RWPE2 (cell line): ENCODE data around the gene GHRL.
A peak's percentile ranks its signal among the peaks of the same experiment; 100 is the strongest.

Source experiments
- ATAC-seq: fragments of 200-7000 bp; cut with Tn5 transposase; 3 replicates; pipeline ENCODE4 v1.9.1; 2021; ENCODE audit warnings: low read depth
- DNase-seq: peaks from one replicate; pipeline ENCODE4 v3.0.0-alpha.2; 2020; ENCODE audit warnings: low spot score
- H3K27ac ChIP-seq: fragments of 450-650 bp; 2 replicates; pipeline ENCODE4 v1.5.1; 2017; ENCODE audit warnings: mild to moderate bottlenecking; ENCODE audit not compliant: poor library complexity, severe bottlenecking
- H3K27me3 ChIP-seq: fragments of 250-450 bp; sonication (Bioruptor Pico); 2 replicates; pipeline ENCODE4 v1.5.1; 2021; ENCODE audit warnings: mild to moderate bottlenecking, moderate library complexity; ENCODE audit not compliant: insufficient read depth, poor library complexity, severe bottlenecking
- H3K36me3 ChIP-seq: fragments of 250-450 bp; sonication (Bioruptor Pico); 2 replicates; pipeline ENCODE4 v1.5.1; 2020; ENCODE audit warnings: low read depth, mild to moderate bottlenecking, moderate library complexity
- H3K4me1 ChIP-seq: fragments of 250-450 bp; sonication (Bioruptor Pico); 2 replicates; pipeline ENCODE4 v1.5.1; 2021; ENCODE audit warnings: mild to moderate bottlenecking, moderate library complexity; ENCODE audit not compliant: insufficient read depth, poor library complexity, severe bottlenecking
- H3K4me3 ChIP-seq: fragments of 250-450 bp; sonication (Bioruptor Pico); 2 replicates; pipeline ENCODE4 v1.5.1; 2021; ENCODE audit warnings: mild to moderate bottlenecking, moderate library complexity; ENCODE audit not compliant: severe bottlenecking
- H3K9me3 ChIP-seq: fragments of 250-450 bp; sonication (Bioruptor Pico); 2 replicates; pipeline ENCODE4 v1.5.1; 2021; ENCODE audit warnings: mild to moderate bottlenecking, moderate library complexity; ENCODE audit not compliant: severe bottlenecking
- CTCF ChIP-seq: fragments of 450-650 bp; IDR thresholded peaks from one replicate; pipeline ENCODE4 v1.5.1; 2017; ENCODE audit warnings: mild to moderate bottlenecking, moderate library complexity; ENCODE audit not compliant: poor library complexity, severe bottlenecking

The GHRL gene

GRCh38 chr3:10280177-10280529, 12.6 kb downstream of the GHRL start:
- TF ChIP-seq CTCF = peak; percentile 7
- Histone ChIP-seq H3K36me3 (peaks cover 57% of the 10 kb centered on the region), H3K27ac (no peak overlapping the region), H3K9me3 (no peaks in the 10 kb centered on the region), H3K4me3 (no peak overlapping the region), H3K4me1 (no peaks in the 10 kb centered on the region), H3K27me3 (no peaks in the 10 kb centered on the region)
- DNase-seq (no peak), ATAC-seq (no peak)

GRCh38 chr3:10279384-10280176, 13.2 kb downstream of the GHRL start:
- Histone ChIP-seq H3K27ac (no peak overlapping the region), H3K4me1 (no peaks in the 10 kb centered on the region), H3K4me3 (no peak overlapping the region), H3K9me3 (no peaks in the 10 kb centered on the region), H3K36me3 (peaks cover 63% of the 10 kb centered on the region), H3K27me3 (no peaks in the 10 kb centered on the region)
- no peak for TF ChIP-seq CTCF
- ATAC-seq = no peak
- DNase-seq = no peak

GRCh38 chr3:10278501-10278900, 14.2 kb downstream of the GHRL start:
- no peak for ATAC-seq
- H3K9me3 ChIP-seq = no peaks in the 10 kb centered on the region
- H3K27ac ChIP-seq = no peak overlapping the region
- H3K27me3 ChIP-seq = no peaks in the 10 kb centered on the region
- no peaks in the 10 kb centered on the region for H3K4me1 ChIP-seq
- peaks cover 69% of the 10 kb centered on the region for H3K36me3 ChIP-seq
- H3K4me3 ChIP-seq = no peak overlapping the region
- TF ChIP-seq CTCF = no peak
- DNase-seq = no peak

GRCh38 chr3:10277115-10277625, 15.6 kb downstream of the GHRL start:
- Histone ChIP-seq H3K36me3 (peaks cover 63% of the 10 kb centered on the region), H3K4me3 (no peak overlapping the region), H3K4me1 (no peaks in the 10 kb centered on the region), H3K9me3 (no peaks in the 10 kb centered on the region), H3K27ac (no peak overlapping the region), H3K27me3 (no peaks in the 10 kb centered on the region)
- no peak for ATAC-seq
- no peak for TF ChIP-seq CTCF
- DNase-seq = no peak

- H3K27ac ChIP-seq = no peak overlapping the region
- H3K27me3 ChIP-seq = no peaks in the 10 kb centered on the region
- no peak for ATAC-seq
- DNase-seq = no peak
- H3K4me1 ChIP-seq = no peaks in the 10 kb centered on the region
- TF ChIP-seq CTCF = no peak
- H3K4me3 ChIP-seq = no peak overlapping the region
- H3K36me3 ChIP-seq = peaks cover 70% of the 10 kb centered on the region
- H3K9me3 ChIP-seq = no peaks in the 10 kb centered on the region
These were observed 18.1 kb downstream of the GHRL start for GRCh38 chr3:10274601-10275000.
